ENCODE data around the gene PANX2. TPM values are rescaled to one million over a fixed set of nuclear protein-coding genes. Genes with fewer than 3 reads are reported as not detected.

PANX2 gene
- total and polyA plus RNA-seq, 4 donors = 0.62 to 1.4 (median 1.1) TPM

DNA sequence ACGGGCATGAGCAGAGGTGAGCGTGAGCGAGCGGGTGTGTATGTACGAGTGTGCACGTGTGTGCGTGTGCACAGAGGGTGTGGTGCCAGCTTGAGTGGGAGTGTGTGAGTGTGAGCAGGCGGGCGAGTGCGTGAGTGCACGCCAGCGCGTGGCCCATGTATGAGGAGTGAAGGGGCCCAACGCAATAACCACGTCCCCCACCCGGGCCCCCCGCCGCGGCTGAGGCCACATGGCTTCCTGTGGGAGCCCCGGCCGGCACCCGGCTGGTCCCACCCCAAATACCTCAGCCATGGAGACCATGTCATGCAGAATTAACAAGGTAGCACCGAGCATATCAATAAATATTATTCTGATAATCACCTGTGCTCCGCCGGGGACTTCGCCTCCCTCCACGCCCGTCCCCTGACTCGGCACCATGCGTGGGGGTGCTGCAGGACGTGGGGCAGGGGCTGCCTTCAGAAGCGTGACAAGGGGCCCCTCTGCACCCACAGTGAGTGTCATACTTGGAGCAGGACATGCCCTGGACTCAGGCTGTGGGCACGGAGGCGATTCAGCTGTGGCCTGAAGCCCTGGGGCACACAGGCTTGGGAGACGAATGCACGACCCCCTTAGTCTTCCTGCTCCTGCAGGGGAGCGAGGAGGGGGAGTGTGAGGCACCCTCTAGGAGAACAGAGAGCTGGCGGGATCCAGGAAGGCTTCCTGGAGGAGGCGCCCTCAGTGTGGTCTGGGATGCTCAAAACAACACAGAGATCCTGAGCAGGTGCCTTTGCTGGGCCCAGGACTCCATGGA lies 9.6 kb downstream of the PANX2 start:
- ATAC-seq (ENCODE audit: low FRiP score) = no peak
- Histone ChIP-seq H3K4me3 (ENCODE audit: low read length in 2 of 2) (no peak overlapping the region), H3K27me3 (ENCODE audit: control insufficient read depth in 1 of 2, insufficient read depth in 2 of 2, low read length in 1 of 2) (no peaks in the 10 kb centered on the region), H3K27ac (ENCODE audit: low read depth in 1 of 2, low read length in 2 of 2) (no peak overlapping the region), H3K36me3 (ENCODE audit: control insufficient read depth in 1 of 2, insufficient read depth in 2 of 2, low read length in 1 of 2) (no peaks in the 10 kb centered on the region), H3K4me1 (ENCODE audit: control insufficient read depth in 1 of 2, insufficient read depth in 2 of 2, low read length in 2 of 2) (no peaks in the 10 kb centered on the region), H3K9me3 (ENCODE audit: control insufficient read depth, low read length) (no peaks in the 10 kb centered on the region)
- intact Hi-C loops (cut with DNase I) = no loop called here
- WGBS, 2 donors = 86 to 88% methylated on average over 39 of the region's 39 CpGs
- DNase-seq = no peak

- intact Hi-C loops (cut with DNase I) = no loop called here
- 94% methylated on average over 27 of the region's 27 CpGs for WGBS, 2 donors
- Histone ChIP-seq H3K27me3 (ENCODE audit: control insufficient read depth in 1 of 2, insufficient read depth in 2 of 2, low read length in 1 of 2) (no peaks in the 10 kb centered on the region), H3K36me3 (ENCODE audit: control insufficient read depth in 1 of 2, insufficient read depth in 2 of 2, low read length in 1 of 2) (no peaks in the 10 kb centered on the region), H3K4me1 (ENCODE audit: control insufficient read depth in 1 of 2, insufficient read depth in 2 of 2, low read length in 2 of 2) (no peaks in the 10 kb centered on the region), H3K4me3 (ENCODE audit: low read length in 2 of 2) (no peak overlapping the region), H3K27ac (ENCODE audit: low read depth in 1 of 2, low read length in 2 of 2) (no peak overlapping the region), H3K9me3 (ENCODE audit: control insufficient read depth, low read length) (no peaks in the 10 kb centered on the region)
- ATAC-seq (ENCODE audit: low FRiP score) (no peak), DNase-seq (peak in 1 of 2 donors; percentile 68)
Observed at GRCh38 chr22:50180727-50181521, 10.4 kb downstream of the PANX2 start.

- Histone ChIP-seq H3K27me3 (ENCODE audit: control insufficient read depth in 1 of 2, insufficient read depth in 2 of 2, low read length in 1 of 2) (no peaks in the 10 kb centered on the region), H3K36me3 (ENCODE audit: control insufficient read depth in 1 of 2, insufficient read depth in 2 of 2, low read length in 1 of 2) (no peaks in the 10 kb centered on the region), H3K4me3 (ENCODE audit: low read length in 2 of 2) (no peak overlapping the region), H3K4me1 (ENCODE audit: control insufficient read depth in 1 of 2, insufficient read depth in 2 of 2, low read length in 2 of 2) (no peaks in the 10 kb centered on the region), H3K9me3 (ENCODE audit: control insufficient read depth, low read length) (no peaks in the 10 kb centered on the region), H3K27ac (ENCODE audit: low read depth in 1 of 2, low read length in 2 of 2) (no peak overlapping the region)
- DNase-seq = peak in 1 of 2 donors; percentile 53
- intact Hi-C loops (cut with DNase I) = no loop called here
- WGBS, 2 donors = 68 to 70% methylated on average over 31 of the region's 31 CpGs
- no peak for ATAC-seq (ENCODE audit: low FRiP score)
Observed at GRCh38 chr22:50182176-50183081, 11.9 kb downstream of the PANX2 start.

- H3K27ac ChIP-seq (ENCODE audit: low read depth in 1 of 2, low read length in 2 of 2) = no peak overlapping the region
- H3K4me1 ChIP-seq (ENCODE audit: control insufficient read depth in 1 of 2, insufficient read depth in 2 of 2, low read length in 2 of 2) = no peaks in the 10 kb centered on the region
- no peaks in the 10 kb centered on the region for H3K27me3 ChIP-seq (ENCODE audit: control insufficient read depth in 1 of 2, insufficient read depth in 2 of 2, low read length in 1 of 2)
- no peak overlapping the region for H3K4me3 ChIP-seq (ENCODE audit: low read length in 2 of 2)
- H3K36me3 ChIP-seq (ENCODE audit: control insufficient read depth in 1 of 2, insufficient read depth in 2 of 2, low read length in 1 of 2) = no peaks in the 10 kb centered on the region
- DNase-seq (peak in 1 of 2 donors; percentile 54), ATAC-seq (ENCODE audit: low FRiP score) (no peak)
- H3K9me3 ChIP-seq (ENCODE audit: control insufficient read depth, low read length) = no peaks in the 10 kb centered on the region
- 81 to 84% methylated on average over 19 of the region's 19 CpGs for WGBS, 2 donors
- intact Hi-C loops (cut with DNase I) = no loop called here
Observed at GRCh38 chr22:50183141-50183971, 12.8 kb downstream of the PANX2 start.

DNA sequence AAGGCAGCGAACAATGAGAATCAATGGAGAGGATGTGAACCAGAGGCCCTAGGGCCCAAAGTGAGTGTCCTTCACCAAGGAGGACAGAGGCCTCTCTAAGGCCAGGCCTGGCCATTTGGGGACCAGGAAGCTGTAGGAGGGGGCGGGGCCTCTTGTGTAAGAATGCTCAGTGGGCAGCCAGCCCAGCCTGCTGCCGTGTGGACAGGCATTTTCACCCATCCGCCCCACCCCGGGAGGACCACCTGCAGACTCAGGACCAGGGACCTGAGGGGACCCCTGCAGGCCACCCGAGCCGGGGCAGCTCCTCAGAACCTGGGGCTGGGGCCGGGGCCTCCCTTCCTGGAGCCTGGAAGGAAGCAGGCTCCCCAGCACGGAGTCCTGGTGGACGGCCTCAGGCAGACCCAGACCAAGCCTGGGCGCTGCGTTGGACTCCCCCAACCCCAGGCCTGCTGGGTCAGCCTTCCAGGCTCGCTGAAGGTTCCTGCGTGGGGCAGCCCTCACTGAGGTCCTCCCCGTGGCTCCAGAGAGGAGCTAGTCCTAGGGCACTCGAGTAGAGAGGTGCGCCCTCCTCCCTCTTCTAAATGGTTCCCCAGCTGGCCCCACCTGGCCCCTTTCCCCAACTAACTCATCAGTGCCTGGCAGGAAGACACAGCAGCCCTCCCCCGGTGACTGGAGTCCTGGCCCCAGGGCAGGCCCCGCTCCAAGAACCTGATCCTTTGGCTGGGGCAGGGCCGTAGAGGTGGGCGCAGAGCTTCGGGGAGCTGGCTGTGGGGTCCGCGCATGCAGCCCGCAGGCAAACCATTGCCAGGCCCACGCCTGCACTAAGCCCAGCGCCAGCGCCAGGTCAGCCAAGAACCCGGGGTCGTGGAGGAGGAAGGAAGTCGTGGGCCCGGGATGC lies 13.7 kb downstream of the PANX2 start:
- no peaks in the 10 kb centered on the region for H3K4me1 ChIP-seq (ENCODE audit: control insufficient read depth in 1 of 2, insufficient read depth in 2 of 2, low read length in 2 of 2)
- ATAC-seq (ENCODE audit: low FRiP score) = no peak
- no peak overlapping the region for H3K27ac ChIP-seq (ENCODE audit: low read depth in 1 of 2, low read length in 2 of 2)

GRCh38 chr22:50184902-50185374 lies 14.4 kb downstream of the PANX2 start:
- H3K4me3 ChIP-seq (ENCODE audit: low read length in 2 of 2) = peak overlapping the region in 1 of 2 donors; percentile 12
- H3K36me3 ChIP-seq (ENCODE audit: control insufficient read depth in 1 of 2, insufficient read depth in 2 of 2, low read length in 1 of 2) = no peaks in the 10 kb centered on the region
- H3K27ac ChIP-seq (ENCODE audit: low read depth in 1 of 2, low read length in 2 of 2) = no peak overlapping the region
- 27 to 38% methylated on average over 35 to 63 of the region's 63 CpGs for WGBS, 2 donors
- H3K9me3 ChIP-seq (ENCODE audit: control insufficient read depth, low read length) = no peaks in the 10 kb centered on the region
- DNase-seq (no peak), ATAC-seq (ENCODE audit: low FRiP score) (no peak)
- no peaks in the 10 kb centered on the region for H3K4me1 ChIP-seq (ENCODE audit: control insufficient read depth in 1 of 2, insufficient read depth in 2 of 2, low read length in 2 of 2)
- H3K27me3 ChIP-seq (ENCODE audit: control insufficient read depth in 1 of 2, insufficient read depth in 2 of 2, low read length in 1 of 2) = no peaks in the 10 kb centered on the region
- intact Hi-C loops (cut with DNase I) = no loop called here

More for the DNA sequence above, 13.7 kb downstream of the PANX2 start:
- peak in 1 of 2 donors; percentile 82 for DNase-seq
- intact Hi-C loops (cut with DNase I) = no loop called here
- Histone ChIP-seq H3K27me3 (ENCODE audit: control insufficient read depth in 1 of 2, insufficient read depth in 2 of 2, low read length in 1 of 2) (no peaks in the 10 kb centered on the region), H3K4me3 (ENCODE audit: low read length in 2 of 2) (no peak overlapping the region), H3K36me3 (ENCODE audit: control insufficient read depth in 1 of 2, insufficient read depth in 2 of 2, low read length in 1 of 2) (no peaks in the 10 kb centered on the region), H3K9me3 (ENCODE audit: control insufficient read depth, low read length) (no peaks in the 10 kb centered on the region)
- WGBS, 2 donors = 73% methylated on average over 32 of the region's 32 CpGs

GRCh38 chr22:50185375-50186087 lies 15.0 kb downstream of the PANX2 start, which contains the start of gene TRABD:
TSS of gene TRABD (plus strand) at chr22:50185913. CDS start at chr22:50193061, 7,148 bp downstream.
- Histone ChIP-seq H3K4me3 (ENCODE audit: low read length in 2 of 2) (peak within 1 kb of the TSS; percentile 58 to 68), H3K36me3 (ENCODE audit: control insufficient read depth in 1 of 2, insufficient read depth in 2 of 2, low read length in 1 of 2) (no peaks in the 10 kb centered on the region), H3K27me3 (ENCODE audit: control insufficient read depth in 1 of 2, insufficient read depth in 2 of 2, low read length in 1 of 2) (no peaks in the 10 kb centered on the region), H3K9me3 (ENCODE audit: control insufficient read depth, low read length) (no peaks in the 10 kb centered on the region), H3K4me1 (ENCODE audit: control insufficient read depth in 1 of 2, insufficient read depth in 2 of 2, low read length in 2 of 2) (no peaks in the 10 kb centered on the region), H3K27ac (ENCODE audit: low read depth in 1 of 2, low read length in 2 of 2) (no peak within 1 kb of the TSS)
- DNase-seq (peak; percentile 94 to 95), ATAC-seq (ENCODE audit: low FRiP score) (peak; percentile 91)
- intact Hi-C loops (cut with DNase I) = no loop called here
- WGBS, 2 donors = 1 to 3% methylated on average over 35 to 90 of the region's 90 CpGs

Data from aorta (tissue), 5 donors.